T-helper 1 cell (primary cell): ENCODE data around the gene BCL6.
A peak's percentile ranks its signal among the peaks of the same experiment; 100 is the strongest.

Source experiments
- DNase-seq, 5 donors: peaks; one replicate each; pipeline ENCODE4 v3.0.0-alpha.2; 2012 to 2020
- total RNA-seq, 4 donors: gene quantifications; one replicate each; lab custom pipeline; 2026; lab: John Stamatoyannopoulos, UW

BCL6 gene
- total RNA-seq = 17.7 to 61.1 (median 35.5) reads per million in 4 donors

DNA sequence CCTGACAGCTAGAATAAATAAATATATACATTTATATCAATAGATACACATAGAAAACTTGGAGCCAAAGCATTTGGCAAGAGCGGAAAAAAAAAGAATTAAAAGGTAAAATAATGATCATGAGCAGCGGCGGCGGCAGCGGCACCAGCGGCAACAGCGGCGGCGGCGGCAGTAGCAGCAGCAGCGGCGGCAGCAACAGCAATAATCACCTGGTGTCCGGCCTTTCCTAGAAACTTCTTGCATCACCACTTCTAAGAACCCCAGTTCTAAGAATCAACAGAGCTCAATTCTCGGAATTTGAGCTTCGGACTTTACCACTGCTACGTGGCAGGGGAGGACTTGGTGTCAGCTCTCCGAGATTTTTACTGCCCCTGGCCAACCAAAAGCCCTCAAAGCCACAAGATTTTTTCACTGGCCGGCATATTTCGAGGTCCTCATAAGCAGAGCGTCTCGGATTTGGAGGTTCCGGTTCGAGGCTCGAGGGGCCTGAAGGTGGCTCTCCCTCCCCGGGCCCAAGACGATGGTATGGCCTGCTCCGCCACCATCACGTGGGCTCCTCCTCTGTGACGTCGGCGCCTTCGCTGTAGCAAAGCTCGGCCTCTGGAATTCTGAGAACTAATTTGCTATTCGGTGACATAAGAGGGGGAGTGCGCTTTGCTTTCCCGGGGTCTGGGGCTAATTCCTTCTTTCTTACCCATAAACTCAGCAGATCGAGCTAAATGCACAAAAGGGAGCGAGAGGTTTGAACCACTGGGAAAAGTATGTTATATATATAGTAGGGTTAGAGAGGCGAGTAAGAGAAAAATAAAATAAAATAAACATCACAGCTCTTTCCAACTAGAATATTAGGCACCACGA is at the start of gene BCL6:
Gene BCL6, minus strand, starts transcription at position 268 of the 858 bp plus-strand sequence. CDS start 11,775 bp downstream, outside the sequence.
- peak; percentile 71 to 96 (median 81) for DNase-seq

DNA sequence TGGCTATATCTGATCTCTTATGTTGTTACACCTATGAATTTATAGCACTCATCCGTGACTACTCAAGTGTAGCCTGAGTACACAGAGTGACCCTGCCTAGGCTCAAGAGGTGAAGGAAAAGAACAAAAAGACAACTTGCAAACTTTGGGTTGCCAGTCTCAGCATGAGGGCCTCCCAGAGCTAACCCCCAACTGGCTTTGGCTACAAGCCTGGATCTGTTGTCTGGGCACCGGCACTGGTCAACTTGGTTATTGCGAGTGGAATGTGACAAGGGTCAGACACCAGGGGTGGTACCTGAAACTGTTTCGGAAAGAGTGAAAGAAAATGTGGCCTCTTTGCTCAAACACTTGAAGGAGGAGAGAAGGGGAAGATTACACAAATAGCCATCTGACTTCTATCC is 49.5 kb upstream of the BCL6 start:
- no peak for DNase-seq

GRCh38 chr3:187793618-187794017 is 48.4 kb upstream of the BCL6 start:
- DNase-seq = no peak

- no peak for DNase-seq
Observed at GRCh38 chr3:187792521-187792920, 47.3 kb upstream of the BCL6 start.

GRCh38 chr3:187789872-187790271 is 44.6 kb upstream of the BCL6 start:
- DNase-seq = no peak

- DNase-seq = peak in 1 of 5 donors; percentile 30
Observed at GRCh38 chr3:187788984-187789857, 44.0 kb upstream of the BCL6 start.

DNA sequence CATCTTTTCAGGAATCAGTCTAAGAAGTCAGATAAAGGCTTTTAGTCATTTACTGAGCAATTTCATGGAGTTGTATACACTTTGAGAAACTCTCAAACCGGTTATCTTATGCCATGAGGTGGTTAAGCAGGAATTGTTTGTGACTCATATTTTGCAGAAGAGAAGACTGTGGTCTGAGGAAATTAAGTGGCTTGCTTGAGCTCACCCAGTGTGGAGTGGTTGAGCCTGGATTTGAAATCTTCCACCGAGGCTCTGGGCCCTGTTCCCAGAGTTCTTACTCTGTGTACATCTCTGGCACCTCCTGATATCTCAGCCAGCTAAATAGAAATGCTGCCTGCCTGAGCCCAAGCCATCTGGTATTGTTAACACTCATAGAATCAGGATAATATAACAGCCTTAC is 37.8 kb upstream of the BCL6 start:
- DNase-seq = peak in 1 of 5 donors; percentile 46

DNA sequence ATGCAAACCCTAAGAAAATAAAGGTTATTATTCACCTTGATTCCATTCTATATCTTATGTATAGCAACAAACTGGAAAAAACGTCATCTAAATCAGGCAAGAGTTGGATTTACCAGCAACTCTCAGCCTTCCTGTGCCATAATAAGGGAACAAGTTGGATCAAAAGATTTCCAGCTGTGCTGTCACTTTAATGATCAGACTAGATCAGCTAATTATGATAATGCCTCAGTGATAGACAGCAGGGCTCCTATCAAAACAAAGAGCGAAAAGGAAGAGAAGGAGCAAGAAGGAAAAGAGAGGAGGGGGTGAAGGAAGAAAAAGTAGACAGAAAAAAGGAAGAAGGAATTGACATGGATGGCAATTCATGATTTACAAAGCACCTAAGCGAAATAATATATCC is 36.7 kb upstream of the BCL6 start:
- no peak for DNase-seq

- no peak for DNase-seq
Observed at GRCh38 chr3:187781001-187781400, 35.7 kb upstream of the BCL6 start.

- no peak for DNase-seq
Observed at GRCh38 chr3:187778726-187779125, 33.5 kb upstream of the BCL6 start.

DNA sequence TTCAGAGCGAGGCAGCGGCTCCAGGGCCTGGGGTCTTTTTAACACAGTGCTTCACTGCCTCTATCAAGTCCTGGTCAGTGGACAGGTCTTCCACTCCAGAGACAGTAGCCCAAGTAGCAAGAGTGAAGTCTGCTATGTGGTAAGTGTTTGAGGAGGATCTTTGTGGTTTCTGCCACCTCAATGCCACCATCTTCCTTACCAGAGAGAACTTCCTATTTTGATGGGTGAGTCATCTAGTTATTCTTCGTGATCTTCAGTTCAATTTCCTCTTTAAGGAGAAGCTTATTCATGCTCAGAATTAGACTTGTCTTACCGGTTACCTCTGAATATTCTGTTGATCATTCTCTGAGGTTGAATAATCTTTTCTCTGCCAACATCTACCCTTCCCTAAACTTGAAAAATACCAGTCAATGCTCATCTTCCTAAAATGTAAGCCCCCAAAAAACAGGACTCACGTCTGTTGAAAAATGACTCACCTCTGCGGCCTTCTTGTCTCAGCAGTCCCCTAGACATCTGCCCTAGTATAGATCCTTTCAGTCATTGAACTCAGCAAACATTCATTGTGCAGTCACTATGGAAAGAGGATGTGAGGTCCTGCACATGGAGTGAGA is 32.2 kb upstream of the BCL6 start:
- peak in 4 of 5 donors; percentile 4 to 89 (median 23) for DNase-seq

GRCh38 chr3:187775549-187775948 is 30.3 kb upstream of the BCL6 start:
- no peak for DNase-seq

DNA sequence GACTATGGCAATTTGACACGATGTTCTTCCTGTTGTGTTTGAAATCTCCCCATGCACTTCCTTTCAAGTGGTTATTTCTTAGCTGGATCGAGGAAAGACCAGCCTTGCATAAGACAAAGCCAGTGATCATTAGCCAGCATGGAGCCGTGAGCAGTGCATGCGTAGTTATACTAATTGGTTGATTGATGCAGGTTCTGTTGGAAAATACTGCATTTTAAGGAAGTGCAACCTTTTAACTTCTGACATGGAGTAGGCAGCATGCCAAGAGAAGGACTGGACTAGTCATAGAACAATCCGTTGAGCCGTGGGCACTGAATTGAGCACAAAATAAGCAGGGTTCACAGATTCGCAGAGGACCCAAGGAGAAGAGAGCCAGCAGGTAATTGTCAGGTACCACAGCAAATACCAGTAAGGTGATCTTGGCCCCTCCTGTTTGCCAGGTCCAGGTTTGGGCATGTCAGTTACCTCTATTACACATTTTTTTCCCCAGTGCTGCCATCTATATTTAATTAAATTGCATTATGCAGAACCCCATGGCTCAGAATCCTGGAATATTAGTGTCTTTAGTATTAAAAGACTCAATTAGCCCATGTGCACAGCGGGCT is 29.0 kb upstream of the BCL6 start:
- DNase-seq = no peak

- no peak for DNase-seq
Observed at GRCh38 chr3:187773233-187774184, 28.2 kb upstream of the BCL6 start.

GRCh38 chr3:187770224-187770623 is 25.0 kb upstream of the BCL6 start:
- DNase-seq = peak in 3 of 5 donors; percentile 7 to 39 (median 16)

DNA sequence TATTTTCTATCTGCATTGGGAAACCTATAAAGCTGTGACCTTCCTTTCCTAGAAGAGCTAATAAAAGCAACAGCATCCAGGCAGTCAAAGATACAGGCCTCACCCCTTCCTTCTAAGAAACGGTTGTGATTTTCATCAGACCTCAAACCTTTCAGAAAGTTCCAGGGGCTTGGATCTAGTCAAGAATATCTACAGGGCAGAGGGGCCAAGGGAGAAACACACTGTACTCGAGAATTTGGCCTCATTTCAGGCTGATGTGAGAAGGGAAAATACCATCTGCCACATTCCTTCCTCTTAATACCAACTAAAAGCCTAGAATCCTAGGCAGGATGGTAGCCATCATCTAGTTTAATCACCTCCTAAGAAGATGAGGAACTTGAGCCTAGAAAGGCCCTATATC is 24.5 kb upstream of the BCL6 start:
- DNase-seq = no peak

DNA sequence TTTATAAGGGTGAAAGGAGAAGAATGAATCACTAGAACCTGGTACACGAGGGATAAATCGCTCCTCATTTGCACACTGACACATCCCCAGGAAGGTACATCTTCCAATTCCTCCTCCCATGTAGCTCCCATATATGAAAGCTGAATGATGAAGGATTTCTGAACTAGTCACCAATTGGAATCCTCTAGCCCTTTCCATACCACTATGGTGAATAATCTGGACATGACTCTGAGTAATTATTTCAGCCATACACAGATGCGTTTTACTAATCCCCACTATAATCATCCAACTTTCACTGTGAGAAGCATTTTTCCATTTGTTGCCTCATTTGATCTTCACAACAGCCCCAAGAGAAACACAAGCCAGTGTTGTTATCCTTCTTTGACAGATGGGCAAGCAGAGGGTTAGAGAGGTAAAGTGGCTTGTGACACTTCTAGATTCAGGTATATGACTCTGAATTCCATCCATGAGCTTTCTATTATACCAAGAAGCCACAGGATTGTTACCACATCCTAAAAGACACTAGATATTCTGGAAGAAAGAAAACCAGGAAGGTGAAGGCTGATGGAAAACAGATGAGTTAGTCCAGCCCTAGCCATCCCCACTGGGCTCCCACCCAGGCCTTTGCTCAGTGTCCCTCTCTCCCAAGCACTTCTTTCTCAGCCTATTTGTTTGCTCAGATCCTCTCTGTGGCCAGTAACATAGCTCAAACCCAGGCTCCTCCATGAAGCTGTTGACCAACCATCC is 22.2 kb upstream of the BCL6 start:
- no peak for DNase-seq

DNA sequence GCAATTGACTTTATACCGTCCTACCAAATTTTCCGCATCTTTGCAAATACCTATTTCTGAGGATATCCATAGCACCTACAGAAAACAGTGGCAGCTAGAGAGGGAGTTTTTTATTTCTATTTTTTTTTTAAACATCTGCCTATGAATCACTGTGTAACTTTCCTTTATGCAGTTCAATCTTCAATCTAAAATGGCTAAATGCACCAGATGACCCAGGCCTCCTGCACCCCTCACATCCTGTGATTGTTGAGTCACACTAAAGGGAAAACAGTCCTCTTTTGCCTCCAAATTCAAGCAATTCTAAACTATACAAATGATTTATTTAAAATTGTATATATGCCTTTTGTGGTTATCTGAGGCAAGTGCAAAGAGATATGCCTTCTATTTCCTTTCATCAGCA is 20.1 kb upstream of the BCL6 start:
- DNase-seq = no peak

GRCh38 chr3:187763850-187764648 is 18.8 kb upstream of the BCL6 start:
- DNase-seq = no peak

DNA sequence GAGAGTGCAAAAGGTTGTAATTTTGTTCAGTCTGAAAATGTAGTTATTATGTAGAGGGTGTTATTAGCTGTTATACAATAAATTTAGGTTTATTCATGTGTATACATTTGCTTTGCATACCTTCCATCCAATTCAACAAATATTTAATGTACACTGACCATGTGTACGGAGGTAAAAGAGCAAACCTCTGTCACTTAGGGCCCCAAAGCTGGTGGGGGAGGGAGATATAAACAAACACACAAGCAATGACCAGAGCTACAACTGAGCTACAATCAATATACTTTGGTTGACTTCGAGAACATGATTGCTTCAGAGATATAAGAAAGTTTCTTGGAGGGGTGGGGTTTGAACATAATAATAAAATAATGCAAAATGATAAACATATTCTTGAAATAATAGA is 17.5 kb upstream of the BCL6 start:
- DNase-seq = no peak
